NCI-H526 (cell line): Measurements from ENCODE around the gene WASL.
A peak's percentile ranks its signal among the peaks of the same experiment; 100 is the strongest.
"Not testable (repeated sequence)": the region's sequence is repeated elsewhere in the genome, so short reads cannot be mapped to it uniquely, and the experiment has no call there.

Experiments
- DNase-seq, 2 experiments: peaks; one replicate each; lab custom pipeline; 2025; lab: John Stamatoyannopoulos, UW

Gene WASL

GRCh38 chr7:123769371-123769770 is 20.6 kb upstream of the WASL start:
- no peak for DNase-seq

GRCh38 chr7:123768493-123768892 is 19.7 kb upstream of the WASL start:
- no peak for DNase-seq

GRCh38 chr7:123763191-123763661 is 14.4 kb upstream of the WASL start:
- no peak for DNase-seq

- DNase-seq, result no peak
Measured at GRCh38 chr7:123761729-123762128, 12.9 kb upstream of the WASL start.

GRCh38 chr7:123757095-123757494 is 8.3 kb upstream of the WASL start:
- no peak for DNase-seq

GRCh38 chr7:123755338-123755737 is 6.5 kb upstream of the WASL start:
- DNase-seq, result no peak

- DNase-seq, result no peak
Measured at GRCh38 chr7:123754271-123754871, 5.6 kb upstream of the WASL start.

GRCh38 chr7:123752534-123752933 is 3.7 kb upstream of the WASL start:
- DNase-seq, result peak in 1 of 2 experiments; percentile 27

- DNase-seq, result no peak
Measured at GRCh38 chr7:123751821-123752220, 3.0 kb upstream of the WASL start.

- DNase-seq, result peak; percentile 9 to 28
Measured at GRCh38 chr7:123750389-123751230, 1.8 kb upstream of the WASL start.

GRCh38 chr7:123749537-123749857 is 694 bp upstream of the WASL start:
- no peak for DNase-seq

GRCh38 chr7:123748171-123748733 is 551 bp downstream of the WASL start:
- peak; percentile 38 to 69 for DNase-seq

GRCh38 chr7:123747620-123748141 is 1.1 kb downstream of the WASL start:
- peak; percentile 86 to 88 for DNase-seq

- DNase-seq, result peak in 1 of 2 experiments; percentile 27
Measured at GRCh38 chr7:123746931-123747488, 1.8 kb downstream of the WASL start.

GRCh38 chr7:123746055-123746454 is 2.7 kb downstream of the WASL start:
- DNase-seq, result no peak

- no peak for DNase-seq
Measured at GRCh38 chr7:123745437-123745836, 3.4 kb downstream of the WASL start.

GRCh38 chr7:123744416-123744815 is 4.4 kb downstream of the WASL start:
- DNase-seq, result no peak

- DNase-seq, result no peak
Measured at GRCh38 chr7:123741940-123742339, 6.9 kb downstream of the WASL start.

- DNase-seq, result no peak
Measured at GRCh38 chr7:123738808-123739207, 10.0 kb downstream of the WASL start.

GRCh38 chr7:123738356-123738755 is 10.4 kb downstream of the WASL start:
- no peak for DNase-seq

GRCh38 chr7:123737168-123737674 is 11.6 kb downstream of the WASL start:
- not testable (repeated sequence) for DNase-seq

GRCh38 chr7:123735539-123735938 is 13.3 kb downstream of the WASL start:
- no peak for DNase-seq
